ENCODE data around the gene OMD. TPM values are rescaled to one million over a fixed set of nuclear protein-coding genes. Genes with fewer than 3 reads are reported as not detected.

OMD gene
- total and polyA plus RNA-seq, 2 donors (not counting 1 experiment from before 2014, with no cell fraction given) = not detected

GRCh38 chr9:92440751-92441046, 16.4 kb upstream of the OMD start:
- intact Hi-C loops (cut with micrococcal nuclease) = no loop called here
- Mint-ChIP-seq H3K9me3 (ENCODE audit: insufficient read depth) (no peaks in the 10 kb centered on the region), H3K4me3 (no peak overlapping the region), H3K4me1 (no peaks in the 10 kb centered on the region), H3K27me3 (no peaks in the 10 kb centered on the region), H3K27ac (no peak overlapping the region)
- H3K36me3 ChIP-seq (replicated peaks in 1 of 2; ENCODE audit: control extremely low read depth in 1 of 2, control insufficient read depth in 1 of 2, extremely low read depth in 1 of 2, insufficient read depth in 2 of 2, low read length in 1 of 2) = no peaks in the 10 kb centered on the region
- H3K4me1 ChIP-seq (ENCODE audit: control insufficient read depth in 2 of 2, insufficient read depth in 2 of 2, low read length in 2 of 2) = no peaks in the 10 kb centered on the region
- ATAC-seq (ENCODE audit: low read depth) (no peak), DNase-seq (no peak)
- H3K9ac ChIP-seq (ENCODE audit: low read length) = no peak overlapping the region
- no peak for TF ChIP-seq EZH2 (IDR thresholded peaks at IDR 0.05; ENCODE audit: borderline replicate concordance, insufficient read depth, low read depth, low read length, poor library complexity, severe bottlenecking)
- no peak for TF ChIP-seq CTCF (IDR thresholded peaks at IDR 0.05)
- ChIA-PET CTCF (interaction anchor here (0.5 to 5.9 kb wide), 2 partner anchors 303 to 1525 kb away, joined by 3 to 57 read pairs; no protein-coding TSS in a partner anchor), POLR2A (no interaction called here)
- H3K9me3 ChIP-seq (ENCODE audit: control extremely low read depth in 1 of 3, control insufficient read depth in 2 of 3, insufficient read depth in 1 of 3, low read length in 2 of 3) = no peaks in the 10 kb centered on the region
- no peak overlapping the region for H3K4me2 ChIP-seq (replicated peaks; ENCODE audit: low read depth, low read length, poor library complexity, severe bottlenecking)
- H3K79me2 ChIP-seq (ENCODE audit: control insufficient read depth, insufficient read depth, low read length) = no peaks in the 10 kb centered on the region
- no peak overlapping the region for H2AFZ ChIP-seq (ENCODE audit: insufficient read depth, low read depth, low read length, poor library complexity, severe bottlenecking)
- WGBS (ENCODE audit: insufficient coverage) = 80% methylated on average over 1 of the region's 6 CpGs
- no peaks in the 10 kb centered on the region for H3K27me3 ChIP-seq (replicated peaks in 1 of 4; ENCODE audit: control extremely low read depth in 1 of 4, control insufficient read depth in 3 of 4, insufficient read depth in 4 of 4, low read length in 3 of 4)
- no peak overlapping the region for H3K4me3 ChIP-seq (ENCODE audit: control extremely low read depth in 1 of 5, extremely low read depth in 1 of 5, insufficient read depth in 1 of 5, low read depth in 2 of 5, low read length in 4 of 5)
- H4K20me1 ChIP-seq (ENCODE audit: control insufficient read depth, insufficient read depth, low read length, poor library complexity, severe bottlenecking) = no peaks in the 10 kb centered on the region
- no peak overlapping the region for H3K27ac ChIP-seq (ENCODE audit: low read length in 2 of 2)

GRCh38 chr9:92439921-92440750, 15.9 kb upstream of the OMD start:
- no peak overlapping the region for H3K4me3 ChIP-seq (ENCODE audit: control extremely low read depth in 1 of 5, extremely low read depth in 1 of 5, insufficient read depth in 1 of 5, low read depth in 2 of 5, low read length in 4 of 5)
- no peak overlapping the region for H2AFZ ChIP-seq (ENCODE audit: insufficient read depth, low read depth, low read length, poor library complexity, severe bottlenecking)
- no peaks in the 10 kb centered on the region for H3K4me1 ChIP-seq (ENCODE audit: control insufficient read depth in 2 of 2, insufficient read depth in 2 of 2, low read length in 2 of 2)
- Mint-ChIP-seq H3K4me3 (no peak overlapping the region), H3K4me1 (no peaks in the 10 kb centered on the region), H3K27me3 (no peaks in the 10 kb centered on the region), H3K9me3 (ENCODE audit: insufficient read depth) (no peaks in the 10 kb centered on the region), H3K27ac (no peak overlapping the region)
- CTCF ChIA-PET = interaction anchor here (0.5 to 5.9 kb wide), 4 partner anchors 9 to 1525 kb away, joined by 3 to 57 read pairs (median 4); no protein-coding TSS in a partner anchor
- H3K27ac ChIP-seq (ENCODE audit: low read length in 2 of 2) = no peak overlapping the region
- H4K20me1 ChIP-seq (ENCODE audit: control insufficient read depth, insufficient read depth, low read length, poor library complexity, severe bottlenecking) = no peaks in the 10 kb centered on the region
- no peaks in the 10 kb centered on the region for H3K9me3 ChIP-seq (ENCODE audit: control extremely low read depth in 1 of 3, control insufficient read depth in 2 of 3, insufficient read depth in 1 of 3, low read length in 2 of 3)
- ATAC-seq (ENCODE audit: low read depth) (no peak), DNase-seq (no peak)
- no peaks in the 10 kb centered on the region for H3K27me3 ChIP-seq (replicated peaks in 1 of 4; ENCODE audit: control extremely low read depth in 1 of 4, control insufficient read depth in 3 of 4, insufficient read depth in 4 of 4, low read length in 3 of 4)
- no peak overlapping the region for H3K9ac ChIP-seq (ENCODE audit: low read length)
- POLR2A ChIA-PET = no interaction called here
- no peak for TF ChIP-seq EZH2 (IDR thresholded peaks at IDR 0.05; ENCODE audit: borderline replicate concordance, insufficient read depth, low read depth, low read length, poor library complexity, severe bottlenecking)
- H3K79me2 ChIP-seq (ENCODE audit: control insufficient read depth, insufficient read depth, low read length) = no peaks in the 10 kb centered on the region
- WGBS (ENCODE audit: insufficient coverage) = 100% methylated on average over 1 of the region's 5 CpGs
- intact Hi-C loops (cut with micrococcal nuclease) = no loop called here
- H3K4me2 ChIP-seq (replicated peaks; ENCODE audit: low read depth, low read length, poor library complexity, severe bottlenecking) = no peak overlapping the region
- H3K36me3 ChIP-seq (replicated peaks in 1 of 2; ENCODE audit: control extremely low read depth in 1 of 2, control insufficient read depth in 1 of 2, extremely low read depth in 1 of 2, insufficient read depth in 2 of 2, low read length in 1 of 2) = no peaks in the 10 kb centered on the region
